Measurements from ENCODE around the gene HEYL. TPM values are rescaled to one million over a fixed set of nuclear protein-coding genes. Genes with fewer than 3 reads are reported as not detected.

The HEYL gene
- polyA plus RNA-seq, 4 donors, result 1.1 to 4.7 (median 3.4) TPM; not detected in 1

DNA sequence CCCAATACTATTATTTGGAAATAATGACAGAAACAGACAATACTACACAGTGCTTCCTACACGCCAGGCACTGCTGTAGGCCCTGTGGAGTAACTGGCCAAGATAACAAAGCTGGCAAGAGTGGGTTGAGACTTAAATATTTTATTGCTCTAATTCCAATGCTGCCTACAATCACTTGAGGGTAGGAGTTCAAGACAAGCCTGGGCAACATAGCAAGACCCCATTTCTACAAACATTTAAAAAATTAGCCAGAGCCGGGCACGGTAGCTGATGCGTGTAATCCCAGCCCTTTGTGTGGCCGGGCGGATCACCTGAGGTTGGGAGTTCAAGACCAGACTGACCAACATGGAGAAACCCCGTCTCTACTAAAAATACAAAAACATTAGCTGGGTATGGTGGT is 53.5 kb downstream of the HEYL start:
- no peak overlapping the region for H3K27ac ChIP-seq (ENCODE audit: low read depth in 1 of 3, low read length in 2 of 3)
- DNase-seq, result no peak
- 95 to 97% (median 97%) methylated on average over 7 of the region's 7 CpGs for WGBS, 3 donors
- H3K36me3 ChIP-seq (ENCODE audit: control insufficient read depth in 3 of 3, insufficient read depth in 2 of 3, low read depth in 1 of 3, low read length in 3 of 3), result no peaks in the 10 kb centered on the region
- H3K4me1 ChIP-seq (ENCODE audit: control insufficient read depth in 3 of 3, insufficient read depth in 2 of 3, low read depth in 1 of 3, low read length in 2 of 3), result no peaks in the 10 kb centered on the region
- H3K9me3 ChIP-seq (ENCODE audit: control insufficient read depth in 2 of 2, insufficient read depth in 1 of 2, low read depth in 1 of 2, low read length in 1 of 2), result no peaks in the 10 kb centered on the region
- no peak for FAIRE-seq
- H3K27me3 ChIP-seq (ENCODE audit: control insufficient read depth in 3 of 3, insufficient read depth in 3 of 3, low read length in 3 of 3), result no peaks in the 10 kb centered on the region
- H3K4me3 ChIP-seq (ENCODE audit: low read depth in 1 of 3, low read length in 3 of 3), result no peak overlapping the region

DNA sequence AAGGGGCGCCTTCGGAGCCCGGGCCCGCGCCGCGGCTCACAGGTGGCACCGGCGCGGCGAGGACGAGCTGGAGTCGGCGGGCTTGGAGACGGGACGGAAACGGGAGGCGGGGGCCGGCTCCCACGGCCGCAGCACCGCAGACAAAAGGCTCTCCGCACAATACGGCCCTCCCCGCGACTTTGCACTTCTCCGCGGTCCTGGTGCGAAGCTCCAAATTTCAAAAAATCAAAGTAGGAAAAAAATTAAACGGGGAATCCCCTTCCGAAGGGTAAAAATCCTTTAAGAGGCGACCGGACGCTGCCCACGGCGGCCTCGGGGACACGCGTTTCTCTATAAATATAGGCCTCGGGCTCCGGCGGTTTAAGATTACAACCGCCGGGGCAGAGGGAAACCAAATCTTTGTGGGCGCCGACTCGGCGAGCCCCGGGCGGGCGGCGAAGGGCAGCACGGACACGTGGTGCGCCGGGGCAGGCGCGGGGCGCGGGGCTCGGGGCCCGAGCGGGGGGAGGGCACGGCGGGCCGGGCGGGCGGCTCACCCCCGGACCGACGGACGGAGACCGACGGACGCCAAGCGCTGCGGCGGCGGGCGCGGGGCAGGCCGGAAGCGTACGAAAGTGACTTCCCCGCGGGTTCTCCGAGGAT is 63.3 kb downstream of the HEYL start:
- DNase-seq (peak in 1 of 2 donors; percentile 50), FAIRE-seq (no peak)
- Histone ChIP-seq H3K27me3 (ENCODE audit: control insufficient read depth in 3 of 3, insufficient read depth in 3 of 3, low read length in 3 of 3) (no peaks in the 10 kb centered on the region), H3K9me3 (ENCODE audit: control insufficient read depth in 2 of 2, insufficient read depth in 1 of 2, low read depth in 1 of 2, low read length in 1 of 2) (no peaks in the 10 kb centered on the region), H3K36me3 (ENCODE audit: control insufficient read depth in 3 of 3, insufficient read depth in 2 of 3, low read depth in 1 of 3, low read length in 3 of 3) (peaks cover under 1 to 32% (median 11%) of the 10 kb centered on the region in 3 donors), H3K27ac (ENCODE audit: low read depth in 1 of 3, low read length in 2 of 3) (peak overlapping the region; percentile 81 to 90 (median 86)), H3K4me3 (ENCODE audit: low read depth in 1 of 3, low read length in 3 of 3) (peak overlapping the region; percentile 92 to 99 (median 96)), H3K4me1 (ENCODE audit: control insufficient read depth in 3 of 3, insufficient read depth in 2 of 3, low read depth in 1 of 3, low read length in 2 of 3) (peaks cover 0 to 16% (median 4%) of the 10 kb centered on the region in 3 donors)
- 0 to 1% (median 1%) methylated on average over 77 to 87 of the region's 87 CpGs for WGBS, 3 donors

DNA sequence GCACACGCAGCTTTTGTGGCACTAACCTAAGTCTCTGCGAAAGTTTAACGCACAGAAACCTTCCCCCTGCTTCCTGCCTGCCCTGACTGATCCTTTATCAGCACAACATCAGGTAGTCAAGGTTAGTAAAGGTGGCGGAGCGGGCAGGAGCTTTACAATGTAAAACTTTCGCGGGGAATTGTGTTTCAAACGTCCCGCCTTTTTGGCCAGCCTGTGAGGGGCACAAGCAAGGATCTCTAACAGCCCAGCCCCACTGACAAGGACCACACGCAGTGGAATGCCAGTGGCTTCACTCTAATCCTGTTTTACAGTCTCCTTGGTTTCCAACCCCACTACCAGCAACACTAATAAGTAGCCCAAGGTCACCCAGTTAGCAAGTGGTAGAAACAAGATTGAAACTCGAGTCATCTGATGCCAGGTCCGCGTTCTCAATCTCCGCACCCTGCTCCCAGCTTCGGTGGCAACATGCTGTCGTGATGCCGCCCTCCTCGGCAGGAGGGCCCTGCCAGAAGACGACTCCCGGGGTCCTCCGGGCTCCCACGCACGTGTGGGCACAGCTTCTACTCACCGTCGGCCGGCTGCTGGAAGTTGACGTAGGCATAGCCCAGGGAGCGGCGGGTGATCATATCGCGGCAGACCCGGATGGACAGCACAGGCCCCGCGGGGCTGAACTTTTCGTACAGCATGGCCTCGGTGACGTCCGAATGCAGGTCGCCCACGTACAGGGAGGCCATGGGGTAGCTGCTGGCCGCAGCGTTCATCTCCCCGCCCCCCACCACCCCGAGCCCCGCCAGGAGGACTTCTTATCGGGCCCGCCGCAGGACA is 64.0 kb downstream of the HEYL start:
- peaks cover 0 to 16% (median 4%) of the 10 kb centered on the region in 3 donors for H3K4me1 ChIP-seq (ENCODE audit: control insufficient read depth in 3 of 3, insufficient read depth in 2 of 3, low read depth in 1 of 3, low read length in 2 of 3)
- H3K27me3 ChIP-seq (ENCODE audit: control insufficient read depth in 3 of 3, insufficient read depth in 3 of 3, low read length in 3 of 3), result no peaks in the 10 kb centered on the region
- peaks cover 8 to 38% (median 16%) of the 10 kb centered on the region in 3 donors for H3K36me3 ChIP-seq (ENCODE audit: control insufficient read depth in 3 of 3, insufficient read depth in 2 of 3, low read depth in 1 of 3, low read length in 3 of 3)
- no peaks in the 10 kb centered on the region for H3K9me3 ChIP-seq (ENCODE audit: control insufficient read depth in 2 of 2, insufficient read depth in 1 of 2, low read depth in 1 of 2, low read length in 1 of 2)
- DNase-seq, result peak; percentile 57
- H3K4me3 ChIP-seq (ENCODE audit: low read depth in 1 of 3, low read length in 3 of 3), result peak overlapping the region; percentile 92 to 99 (median 96)
- 1 to 2% (median 1%) methylated on average over 40 to 48 of the region's 48 CpGs for WGBS, 3 donors
- no peak for FAIRE-seq
- H3K27ac ChIP-seq (ENCODE audit: low read depth in 1 of 3, low read length in 2 of 3), result peak overlapping the region; percentile 81 to 90 (median 86)

DNA sequence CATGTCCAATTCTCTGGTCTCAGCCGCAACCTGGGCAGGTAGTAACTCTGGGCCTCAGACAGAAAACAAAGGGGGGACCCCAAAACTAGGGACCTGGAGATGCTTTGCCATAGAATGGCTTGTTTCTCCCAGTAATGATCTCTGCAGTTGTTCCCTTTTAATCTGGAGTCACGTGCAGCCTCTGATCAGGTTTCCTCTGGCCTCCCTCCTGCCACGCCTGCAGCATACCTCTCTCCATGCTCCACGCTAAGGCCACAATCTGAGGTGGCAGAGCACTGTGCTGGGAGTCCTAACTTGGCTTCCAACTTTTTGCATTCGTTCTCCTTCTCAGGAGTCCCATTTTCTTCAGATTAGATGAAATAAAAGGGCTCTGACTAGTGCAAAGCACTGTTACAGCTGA is 64.8 kb downstream of the HEYL start:
- H3K9me3 ChIP-seq (ENCODE audit: control insufficient read depth in 2 of 2, insufficient read depth in 1 of 2, low read depth in 1 of 2, low read length in 1 of 2), result no peaks in the 10 kb centered on the region
- peaks cover 1 to 20% (median 6%) of the 10 kb centered on the region in 3 donors for H3K4me1 ChIP-seq (ENCODE audit: control insufficient read depth in 3 of 3, insufficient read depth in 2 of 3, low read depth in 1 of 3, low read length in 2 of 3)
- 6 to 26% (median 10%) methylated on average over 5 of the region's 5 CpGs for WGBS, 3 donors
- peaks cover 15 to 43% (median 18%) of the 10 kb centered on the region in 3 donors for H3K36me3 ChIP-seq (ENCODE audit: control insufficient read depth in 3 of 3, insufficient read depth in 2 of 3, low read depth in 1 of 3, low read length in 3 of 3)
- no peak for FAIRE-seq
- peak; percentile 54 to 72 for DNase-seq
- H3K27ac ChIP-seq (ENCODE audit: low read depth in 1 of 3, low read length in 2 of 3), result peak overlapping the region; percentile 61 to 90 (median 73)
- peak overlapping the region in 2 of 3 donors; percentile 92 to 96 for H3K4me3 ChIP-seq (ENCODE audit: low read depth in 1 of 3, low read length in 3 of 3)
- no peaks in the 10 kb centered on the region for H3K27me3 ChIP-seq (ENCODE audit: control insufficient read depth in 3 of 3, insufficient read depth in 3 of 3, low read length in 3 of 3)

Other genes with a start within 250 kb of the HEYL start
- gene BMP8A, start 148.0 kb downstream of the HEYL start, polyA plus RNA-seq, result under 1 TPM in 3 of 4 donors, not detected in 1; 0.37 to 0.66 (median 0.45) TPM
- 100 to 1,000 TPM in 2 of 4 donors, 10 to 100 TPM in 2; 67.5 to 129 (median 104) TPM for gene PABPC4, start 62.9 kb downstream of the HEYL start, polyA plus RNA-seq
- gene NT5C1A, start 32.5 kb upstream of the HEYL start, polyA plus RNA-seq, result under 1 TPM in 2 of 4 donors, not detected in 2; 0.12 to 0.16 TPM
- under 1 TPM; 0.10 to 0.27 (median 0.22) TPM for gene HPCAL4, start 51.8 kb upstream of the HEYL start, polyA plus RNA-seq
- 10 to 100 TPM; 39.7 to 72.5 (median 55.6) TPM for gene PPIE, start 99.2 kb upstream of the HEYL start, polyA plus RNA-seq
- 1 to 10 TPM; 1.0 to 3.5 (median 3.0) TPM for gene OXCT2, start 131.7 kb upstream of the HEYL start, polyA plus RNA-seq
- 10 to 100 TPM in 1 of 4 donors, 1 to 10 TPM in 3; 1.0 to 13.8 (median 7.6) TPM for gene BMP8B, start 149.2 kb upstream of the HEYL start, polyA plus RNA-seq
- gene TRIT1, start 243.9 kb upstream of the HEYL start, polyA plus RNA-seq, result 10 to 100 TPM in 2 of 4 donors, 1 to 10 TPM in 2; 4.3 to 23.6 (median 9.3) TPM